Lower leg skin (tissue), 3 donors: ENCODE data around the gene FLOT1.

Source experiments
- POLR2A ChIP-seq, 2 donors: fragments of 450-650 bp; IDR thresholded peaks; one replicate each; pipeline ENCODE4 v1.6.1; 2016 to 2017; ENCODE audit warnings: antibody characterized with exemption in 2 of 2, mild to moderate bottlenecking in 1 of 2, moderate library complexity in 1 of 2
- TF ChIP-seq, protein P1 (sequence below), 3 donors: fragments of 450-650 bp; IDR thresholded peaks; one replicate each; pipeline ENCODE4 v1.5.1; 2016; ENCODE audit warnings: antibody characterized with exemption in 3 of 3, mild to moderate bottlenecking in 3 of 3, moderate library complexity in 2 of 3

DNA sequence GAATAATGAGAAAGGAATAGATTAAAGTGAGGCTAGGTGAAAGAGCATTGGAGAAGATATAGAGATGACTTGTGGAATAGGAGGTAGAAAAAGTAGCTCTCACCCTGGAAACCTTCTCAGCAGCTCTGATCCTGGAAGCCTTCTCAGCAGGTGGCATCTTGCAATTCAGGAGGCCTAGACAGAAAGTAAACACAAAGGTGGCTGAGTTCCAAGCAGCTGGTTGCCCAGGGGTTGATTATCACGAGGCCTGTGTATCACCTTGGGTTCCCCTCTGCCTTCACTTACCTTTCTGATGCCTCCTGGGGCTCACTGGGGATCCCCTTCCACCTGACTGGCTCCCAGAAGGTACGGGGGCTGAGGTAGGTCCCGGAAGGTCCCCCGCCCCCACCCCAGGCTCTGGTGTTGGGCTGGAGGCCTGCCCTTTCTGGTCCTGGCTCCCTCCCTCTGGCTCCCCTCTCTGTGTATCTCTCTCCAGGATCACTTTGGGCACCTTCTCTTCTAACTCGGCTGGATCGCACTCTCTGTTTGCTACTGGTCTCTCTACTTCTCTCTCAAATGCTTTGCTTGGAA, 35.1 kb downstream of the FLOT1 start:
- TF ChIP-seq, protein P1, sequence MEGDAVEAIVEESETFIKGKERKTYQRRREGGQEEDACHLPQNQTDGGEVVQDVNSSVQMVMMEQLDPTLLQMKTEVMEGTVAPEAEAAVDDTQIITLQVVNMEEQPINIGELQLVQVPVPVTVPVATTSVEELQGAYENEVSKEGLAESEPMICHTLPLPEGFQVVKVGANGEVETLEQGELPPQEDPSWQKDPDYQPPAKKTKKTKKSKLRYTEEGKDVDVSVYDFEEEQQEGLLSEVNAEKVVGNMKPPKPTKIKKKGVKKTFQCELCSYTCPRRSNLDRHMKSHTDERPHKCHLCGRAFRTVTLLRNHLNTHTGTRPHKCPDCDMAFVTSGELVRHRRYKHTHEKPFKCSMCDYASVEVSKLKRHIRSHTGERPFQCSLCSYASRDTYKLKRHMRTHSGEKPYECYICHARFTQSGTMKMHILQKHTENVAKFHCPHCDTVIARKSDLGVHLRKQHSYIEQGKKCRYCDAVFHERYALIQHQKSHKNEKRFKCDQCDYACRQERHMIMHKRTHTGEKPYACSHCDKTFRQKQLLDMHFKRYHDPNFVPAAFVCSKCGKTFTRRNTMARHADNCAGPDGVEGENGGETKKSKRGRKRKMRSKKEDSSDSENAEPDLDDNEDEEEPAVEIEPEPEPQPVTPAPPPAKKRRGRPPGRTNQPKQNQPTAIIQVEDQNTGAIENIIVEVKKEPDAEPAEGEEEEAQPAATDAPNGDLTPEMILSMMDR (IDR thresholded peaks at IDR 0.05) = no peak
- no peak for TF ChIP-seq POLR2A (IDR thresholded peaks at IDR 0.05)
